ENCODE measurements around the gene S1PR4.
"Not testable (repeated sequence)": the region's sequence is repeated elsewhere in the genome, so short reads cannot be mapped to it uniquely, and the experiment has no call there.

The S1PR4 gene

GRCh38 chr19:3211191-3211590, 32.6 kb downstream of the S1PR4 start:
- no peaks in the 10 kb centered on the region for H3K36me3 Mint-ChIP-seq (ENCODE audit: low read depth)
- H3K27ac Mint-ChIP-seq: no peak overlapping the region
- TF ChIP-seq CTCF (IDR thresholded peaks at IDR 0.05; ENCODE audit: unreplicated experiment in 3 of 3): no peak
- no peak overlapping the region for H3K4me3 Mint-ChIP-seq
- H3K27me3 Mint-ChIP-seq (ENCODE audit: low read depth): no peaks in the 10 kb centered on the region
- H3K4me1 Mint-ChIP-seq: no peaks in the 10 kb centered on the region
- H3K9me3 Mint-ChIP-seq: no peaks in the 10 kb centered on the region

GRCh38 chr19:3213159-3213558, 34.6 kb downstream of the S1PR4 start:
- Mint-ChIP-seq H3K27me3 (ENCODE audit: low read depth) (no peaks in the 10 kb centered on the region), H3K9me3 (no peaks in the 10 kb centered on the region), H3K27ac (no peak overlapping the region), H3K4me1 (no peaks in the 10 kb centered on the region), H3K36me3 (ENCODE audit: low read depth) (no peaks in the 10 kb centered on the region), H3K4me3 (no peak overlapping the region)
- TF ChIP-seq CTCF (IDR thresholded peaks at IDR 0.05; ENCODE audit: unreplicated experiment in 3 of 3): no peak

GRCh38 chr19:3216874-3217273, 38.3 kb downstream of the S1PR4 start:
- Mint-ChIP-seq H3K4me3 (no peak overlapping the region), H3K4me1 (no peaks in the 10 kb centered on the region), H3K27ac (no peak overlapping the region), H3K9me3 (no peaks in the 10 kb centered on the region), H3K27me3 (ENCODE audit: low read depth) (peaks cover 15% of the 10 kb centered on the region), H3K36me3 (ENCODE audit: low read depth) (no peaks in the 10 kb centered on the region)
- no peak for TF ChIP-seq CTCF (IDR thresholded peaks at IDR 0.05; ENCODE audit: unreplicated experiment in 3 of 3)

GRCh38 chr19:3220576-3220975, 42.0 kb downstream of the S1PR4 start:
- Mint-ChIP-seq H3K27ac (no peak overlapping the region), H3K36me3 (ENCODE audit: low read depth) (no peaks in the 10 kb centered on the region), H3K4me1 (no peaks in the 10 kb centered on the region), H3K9me3 (no peaks in the 10 kb centered on the region), H3K27me3 (ENCODE audit: low read depth) (peaks cover 31% of the 10 kb centered on the region), H3K4me3 (no peak overlapping the region)
- TF ChIP-seq CTCF (IDR thresholded peaks at IDR 0.05; ENCODE audit: unreplicated experiment in 3 of 3): no peak

- H3K4me3 Mint-ChIP-seq; H3K9me3 Mint-ChIP-seq; H3K36me3 Mint-ChIP-seq (ENCODE audit: low read depth); H3K4me1 Mint-ChIP-seq; H3K27ac Mint-ChIP-seq: not testable (repeated sequence)
- peaks cover 31% of the 10 kb centered on the region for H3K27me3 Mint-ChIP-seq (ENCODE audit: low read depth)
Observed at GRCh38 chr19:3221576-3221975, 43.0 kb downstream of the S1PR4 start.

GRCh38 chr19:3222709-3223108, 44.1 kb downstream of the S1PR4 start:
- Mint-ChIP-seq H3K36me3 (ENCODE audit: low read depth) (no peaks in the 10 kb centered on the region), H3K27me3 (ENCODE audit: low read depth) (peaks cover 31% of the 10 kb centered on the region), H3K4me1 (no peaks in the 10 kb centered on the region), H3K4me3 (peak overlapping the region in 1 of 3 experiments; percentile 15), H3K27ac (no peak overlapping the region), H3K9me3 (no peaks in the 10 kb centered on the region)
- no peak for TF ChIP-seq CTCF (IDR thresholded peaks at IDR 0.05; ENCODE audit: unreplicated experiment in 3 of 3)

Measured in nephron (organoid).